Measurements from ENCODE around the gene LYSET.
"Not testable (repeated sequence)": the region's sequence is repeated elsewhere in the genome, so short reads cannot be mapped to it uniquely, and the experiment has no call there.

The LYSET gene

GRCh38 chr14:93163564-93163963, 21.6 kb upstream of the LYSET start:
- H3K4me3 ChIP-seq, result no peak overlapping the region
- no peak overlapping the region for H3K27ac ChIP-seq
- no peak overlapping the region for H3K9ac ChIP-seq (ENCODE audit: insufficient read length)
- no peaks in the 10 kb centered on the region for H3K36me3 ChIP-seq (ENCODE audit: insufficient read depth, low read length)
- H3K9me3 ChIP-seq (ENCODE audit: low read depth, low read length), result no peaks in the 10 kb centered on the region
- no peak for DNase-seq (ENCODE audit: low read depth, low spot score)
- TF ChIP-seq POLR2AphosphoS5 (IDR thresholded peaks at IDR 0.05; ENCODE audit: borderline replicate concordance, low read depth, low read length) (no peak), EZH2 (IDR thresholded peaks at IDR 0.05) (no peak), FOXP2 (optimal IDR thresholded peaks at IDR 0.05; ENCODE audit: control extremely low read depth, extremely low read length, insufficient read depth) (no peak)

GRCh38 chr14:93165271-93166265, 19.5 kb upstream of the LYSET start:
- not testable (repeated sequence) for H3K27ac ChIP-seq; H3K4me3 ChIP-seq; H3K36me3 ChIP-seq (ENCODE audit: insufficient read depth, low read length); H3K9me3 ChIP-seq (ENCODE audit: low read depth, low read length); H3K9ac ChIP-seq (ENCODE audit: insufficient read length); DNase-seq (ENCODE audit: low read depth, low spot score)

- DNase-seq (ENCODE audit: low read depth, low spot score); H3K27ac ChIP-seq; H3K9ac ChIP-seq (ENCODE audit: insufficient read length); H3K4me3 ChIP-seq; H3K9me3 ChIP-seq (ENCODE audit: low read depth, low read length); H3K36me3 ChIP-seq (ENCODE audit: insufficient read depth, low read length): not testable (repeated sequence)
Observed at GRCh38 chr14:93168610-93169009, 16.5 kb upstream of the LYSET start.

- DNase-seq (ENCODE audit: low read depth, low spot score); H3K9ac ChIP-seq (ENCODE audit: insufficient read length); H3K4me3 ChIP-seq; H3K36me3 ChIP-seq (ENCODE audit: insufficient read depth, low read length); H3K27ac ChIP-seq; H3K9me3 ChIP-seq (ENCODE audit: low read depth, low read length): not testable (repeated sequence)
Observed at GRCh38 chr14:93169619-93170018, 15.5 kb upstream of the LYSET start.

- H3K4me3 ChIP-seq; H3K9me3 ChIP-seq (ENCODE audit: low read depth, low read length); DNase-seq (ENCODE audit: low read depth, low spot score); H3K36me3 ChIP-seq (ENCODE audit: insufficient read depth, low read length); H3K9ac ChIP-seq (ENCODE audit: insufficient read length); H3K27ac ChIP-seq: not testable (repeated sequence)
Observed at GRCh38 chr14:93170141-93170540, 15.0 kb upstream of the LYSET start.

- Histone ChIP-seq H3K27ac (no peak overlapping the region), H3K4me3 (no peak overlapping the region), H3K9ac (ENCODE audit: insufficient read length) (no peak overlapping the region), H3K36me3 (ENCODE audit: insufficient read depth, low read length) (no peaks in the 10 kb centered on the region), H3K9me3 (ENCODE audit: low read depth, low read length) (no peaks in the 10 kb centered on the region)
- no peak for TF ChIP-seq POLR2AphosphoS5 (IDR thresholded peaks at IDR 0.05; ENCODE audit: borderline replicate concordance, low read depth, low read length)
- TF ChIP-seq FOXP2 (optimal IDR thresholded peaks at IDR 0.05; ENCODE audit: control extremely low read depth, extremely low read length, insufficient read depth), result no peak
- no peak for TF ChIP-seq EZH2 (IDR thresholded peaks at IDR 0.05)
- DNase-seq (ENCODE audit: low read depth, low spot score), result no peak
Observed at GRCh38 chr14:93171376-93171775, 13.7 kb upstream of the LYSET start.

GRCh38 chr14:93173943-93174395, 11.1 kb upstream of the LYSET start:
- Histone ChIP-seq H3K36me3 (ENCODE audit: insufficient read depth, low read length) (no peaks in the 10 kb centered on the region), H3K27ac (no peak overlapping the region), H3K4me3 (no peak overlapping the region), H3K9ac (ENCODE audit: insufficient read length) (no peak overlapping the region), H3K9me3 (ENCODE audit: low read depth, low read length) (no peaks in the 10 kb centered on the region)
- DNase-seq (ENCODE audit: low read depth, low spot score), result no peak
- TF ChIP-seq FOXP2 (optimal IDR thresholded peaks at IDR 0.05; ENCODE audit: control extremely low read depth, extremely low read length, insufficient read depth), result no peak
- no peak for TF ChIP-seq EZH2 (IDR thresholded peaks at IDR 0.05)
- no peak for TF ChIP-seq POLR2AphosphoS5 (IDR thresholded peaks at IDR 0.05; ENCODE audit: borderline replicate concordance, low read depth, low read length)

- not testable (repeated sequence) for H3K27ac ChIP-seq; H3K9ac ChIP-seq (ENCODE audit: insufficient read length); H3K9me3 ChIP-seq (ENCODE audit: low read depth, low read length); H3K4me3 ChIP-seq; H3K36me3 ChIP-seq (ENCODE audit: insufficient read depth, low read length); DNase-seq (ENCODE audit: low read depth, low spot score)
Observed at GRCh38 chr14:93174731-93175130, 10.4 kb upstream of the LYSET start.

- Histone ChIP-seq H3K4me3 (no peak overlapping the region), H3K9ac (ENCODE audit: insufficient read length) (no peak overlapping the region), H3K27ac (no peak overlapping the region), H3K9me3 (ENCODE audit: low read depth, low read length) (no peaks in the 10 kb centered on the region), H3K36me3 (ENCODE audit: insufficient read depth, low read length) (no peaks in the 10 kb centered on the region)
- no peak for TF ChIP-seq EZH2 (IDR thresholded peaks at IDR 0.05)
- TF ChIP-seq FOXP2 (optimal IDR thresholded peaks at IDR 0.05; ENCODE audit: control extremely low read depth, extremely low read length, insufficient read depth), result no peak
- TF ChIP-seq POLR2AphosphoS5 (IDR thresholded peaks at IDR 0.05; ENCODE audit: borderline replicate concordance, low read depth, low read length), result no peak
- DNase-seq (ENCODE audit: low read depth, low spot score), result no peak
Observed at GRCh38 chr14:93175492-93175891, 9.6 kb upstream of the LYSET start.

Measured in SK-N-MC (cell line).